K562 (cell line): ENCODE measurements around the gene HTR2C. TPM values are rescaled to one million over a fixed set of nuclear protein-coding genes. Genes with fewer than 3 reads are reported as not detected.

Experiments
- ATAC-seq: fragments of 200-7000 bp; cut with Tn5 transposase; 3 replicates; pipeline ENCODE4 v1.9.1; 2020; ENCODE audit warnings: moderate library complexity
- BruUV-seq: library from RNA; stranded (reverse); fragments of 400-500 nt; replicated peaks from 2 replicates; lab custom pipeline; 2021; lab: Mats Ljungman, UMichigan
- CTCF ChIA-PET: fragments of 300-600 bp; formaldehyde crosslinking; extraction: SDS; loops from one replicate; lab custom pipeline; 2021; ENCODE audit warnings: low intra/inter-chr PET ratio; lab: Yijun Ruan, JAX
- POLR2A ChIA-PET: fragments of 300-600, 350-650 bp; sonication (Branson Sonifier 250); formaldehyde crosslinking; extraction: SDS; loops from one replicate; lab custom pipeline; 2021; ENCODE audit warnings: antibody characterized with exemption, inconsistent platforms; lab: Yijun Ruan, JAX
- DNase-seq, 4 experiments: peaks; one replicate each; pipeline versions ENCODE4 v3.0.0 to v3.0.0-alpha.2; 2011 to 2018; ENCODE audit warnings: low spot score in 3 of 4, mixed read lengths in 3 of 4; ENCODE audit errors: extremely low read depth in 1 of 4
- FAIRE-seq: peaks from 2 replicates; lab custom pipeline; 2011; peaks lifted over from hg19 to GRCh38; lab: Jason Lieb, UNC
- H2AFZ ChIP-seq: 2 replicates; pipeline ENCODE4 v1.6.0; 2011; ENCODE audit warnings: low read depth, low read length, control low read depth, inconsistent platforms
- H3K27ac ChIP-seq: fragments of 200-600 bp; 3 replicates; pipeline ENCODE4 v1.8.0; 2011; ENCODE audit warnings: low read depth, mild to moderate bottlenecking, control low read depth, inconsistent platforms, low read length, moderate library complexity, mixed read lengths; ENCODE audit errors: extremely low read depth
- H3K27me3 ChIP-seq, 2 experiments: fragments of 300-600 bp in 1 of 2; 2 replicates in 1 of 2; 3 replicates in 1 of 2; pipeline versions ENCODE4 v1.6.0 to v1.8.0; 2011; ENCODE audit warnings: inconsistent platforms in 2 of 2, low read length in 2 of 2, mild to moderate bottlenecking in 1 of 2, mixed read lengths in 1 of 2, moderate library complexity in 1 of 2; ENCODE audit not compliant: control insufficient read depth in 2 of 2, insufficient read depth in 2 of 2
- H3K36me3 ChIP-seq: fragments of 300-600 bp; 3 replicates; pipeline ENCODE4 v1.8.0; 2011; ENCODE audit warnings: mild to moderate bottlenecking, low read length, inconsistent platforms; ENCODE audit not compliant: control insufficient read depth, insufficient read depth
- H3K4me1 ChIP-seq, 2 experiments: fragments of 200-600 bp in 1 of 2; replicated peaks in 1 of 2; 2 replicates in 1 of 2; 3 replicates in 1 of 2; pipeline versions ENCODE4 v1.5.1 to v1.8.0; 2011; ENCODE audit warnings: inconsistent platforms in 2 of 2, low read length in 2 of 2, mild to moderate bottlenecking in 1 of 2, mixed read lengths in 1 of 2, moderate library complexity in 1 of 2; ENCODE audit not compliant: control insufficient read depth in 2 of 2, insufficient read depth in 2 of 2
- H3K4me2 ChIP-seq: 2 replicates; pipeline ENCODE4 v1.6.1; 2011; ENCODE audit warnings: low read length, control low read depth, inconsistent platforms, mixed read lengths; ENCODE audit not compliant: insufficient read depth
- H3K4me3 ChIP-seq: fragments of 200-600 bp; sonication (generic), shearing (Covaris generic); 2 replicates; pipeline ENCODE4 v1.5.1; 2016; ENCODE audit warnings: control low read depth, inconsistent platforms
- H3K79me2 ChIP-seq: fragments of 200-600 bp; 3 replicates; pipeline ENCODE4 v1.8.0; 2011; ENCODE audit warnings: low read length, inconsistent platforms; ENCODE audit not compliant: control insufficient read depth, insufficient read depth
- H3K9ac ChIP-seq, 2 experiments: 2 replicates each; pipeline versions ENCODE4 v1.6.0 to v1.6.1; 2011; ENCODE audit warnings: low read depth in 2 of 2, low read length in 2 of 2, control low read depth in 1 of 2, inconsistent platforms in 1 of 2, mild to moderate bottlenecking in 1 of 2, mixed read lengths in 1 of 2; ENCODE audit not compliant: insufficient read depth in 1 of 2
- H3K9me1 ChIP-seq: one replicate; pipeline ENCODE4 v1.6.0; 2011; ENCODE audit warnings: inconsistent platforms, mild to moderate bottlenecking, low read length, moderate library complexity; ENCODE audit not compliant: control insufficient read depth, insufficient read depth
- H3K9me3 ChIP-seq: replicated peaks from 2 replicates; pipeline ENCODE4 v1.5.1; 2011; ENCODE audit warnings: low read depth, low read length, inconsistent platforms; ENCODE audit not compliant: control insufficient read depth, insufficient read depth
- H4K20me1 ChIP-seq: replicated peaks from 2 replicates; pipeline ENCODE4 v1.6.1; 2011; ENCODE audit warnings: low read length, inconsistent platforms, mixed read lengths; ENCODE audit not compliant: control insufficient read depth, insufficient read depth
- CEBPG ChIP-seq, 3 experiments: fragments of 200-800 bp in 1 of 3; sonication (Bioruptor generic) in 1 of 3; sonication (generic) in 1 of 3; formaldehyde crosslinking in 1 of 3; IDR thresholded peaks in 2 of 3; conservative IDR thresholded peaks in 1 of 3; 2 replicates each; pipeline versions ENCODE4 v1.6.1 to v1.8.0; 2016 to 2022; ENCODE audit warnings: missing compliant biosample characterization in 2 of 3, missing genetic modification characterization in 2 of 3, mild to moderate bottlenecking in 1 of 3, missing genetic modification reagents in 1 of 3
- CHCHD3 ChIP-seq: fragments of 250-450 bp; sonication (Bioruptor Pico); IDR thresholded peaks from 2 replicates; pipeline ENCODE4 v2.1.2; 2022; ENCODE audit warnings: mild to moderate bottlenecking
- CREB1 ChIP-seq, 2 experiments: sonication (generic) in 1 of 2; formaldehyde crosslinking in 1 of 2; IDR thresholded peaks; 2 replicates each; pipeline versions ENCODE4 v1.6.1 to v1.8.0; 2012 to 2022; ENCODE audit warnings: inconsistent platforms in 1 of 2, mild to moderate bottlenecking in 1 of 2, missing genetic modification reagents in 1 of 2, moderate library complexity in 1 of 2
- CREM ChIP-seq: IDR thresholded peaks from 2 replicates; pipeline ENCODE4 v1.6.1; 2014; ENCODE audit warnings: antibody characterized with exemption, low read depth
- E2F4 ChIP-seq: sonication (generic); formaldehyde crosslinking; IDR thresholded peaks from 2 replicates; pipeline ENCODE4 v1.8.0; 2022; ENCODE audit warnings: mild to moderate bottlenecking, low read depth, missing genetic modification reagents
- HLTF ChIP-seq: fragments of 450-650 bp; IDR thresholded peaks from 2 replicates; pipeline ENCODE4 v1.6.1; 2016
- POLR2B ChIP-seq: fragments of 450-650 bp; IDR thresholded peaks from 2 replicates; pipeline ENCODE4 v1.6.1; 2018; ENCODE audit warnings: low read depth; ENCODE audit not compliant: partially characterized antibody
- PYGO2 ChIP-seq: fragments of 450-650 bp; IDR thresholded peaks from 2 replicates; pipeline ENCODE4 v1.6.1; 2016; ENCODE audit warnings: mild to moderate bottlenecking, missing genetic modification characterization, moderate library complexity, missing compliant biosample characterization
- SMAD1 ChIP-seq: fragments of 150-350 bp; IDR thresholded peaks from 2 replicates; pipeline ENCODE4 v1.6.1; 2014; ENCODE audit warnings: low read length, low read depth; ENCODE audit not compliant: partially characterized antibody
- SNAPC5 ChIP-seq: fragments of 250-450 bp; sonication (Bioruptor Pico); IDR thresholded peaks from 2 replicates; pipeline ENCODE4 v1.8.0; 2021; ENCODE audit warnings: moderate library complexity, mild to moderate bottlenecking, inconsistent platforms
- ZBTB1 ChIP-seq: sonication (generic); formaldehyde crosslinking; IDR thresholded peaks from 2 replicates; pipeline ENCODE4 v1.8.1; 2023; ENCODE audit warnings: missing genetic modification reagents, low read depth, mild to moderate bottlenecking, borderline replicate concordance
- ZBTB26 ChIP-seq: fragments of 450-650 bp; formaldehyde crosslinking; IDR thresholded peaks from 2 replicates; pipeline ENCODE4 v1.4.0; 2022; ENCODE audit warnings: missing genetic modification characterization
- ZFP91 ChIP-seq: sonication (generic); formaldehyde crosslinking; IDR thresholded peaks from 2 replicates; pipeline ENCODE4 v1.8.0; 2022; ENCODE audit warnings: mild to moderate bottlenecking, missing genetic modification reagents
- ZMIZ1 ChIP-seq, 2 experiments: fragments of 150-350 bp in 1 of 2; IDR thresholded peaks; 2 replicates each; pipeline ENCODE4 v1.6.1; 2012 to 2016; ENCODE audit warnings: low read depth in 2 of 2, low read length in 2 of 2, mild to moderate bottlenecking in 1 of 2, moderate library complexity in 1 of 2
- ZZZ3 ChIP-seq: fragments of 450-650 bp; IDR thresholded peaks from 2 replicates; pipeline ENCODE4 v1.6.1; 2016; ENCODE audit warnings: antibody characterized with exemption, mild to moderate bottlenecking, moderate library complexity
- WGBS: fragments of 100-300 bp; shearing (Covaris generic); methylation state at CpG from one replicate; pipeline ENCODE4 v1.1.6; 2016; ENCODE audit warnings: low coverage, mixed read lengths; ENCODE audit not compliant: insufficient coverage; ENCODE audit errors: missing lambda C conversion rate; 5-methylcytosine and 5-hydroxymethylcytosine counted together
- in situ Hi-C: fragments of 300-500 bp; cut with MboI; formaldehyde crosslinking; loops from 4 replicates; pipeline ENCODE4 v1.15.0; 2018; ENCODE audit warnings: inconsistent platforms, mixed read lengths
- intact Hi-C: fragments of 100-400 bp; cut with micrococcal nuclease; formaldehyde crosslinking; loops from 2 replicates; pipeline ENCODE4 v1.14.2; 2022
- polyA plus RNA-seq, 8 experiments: library from polyadenylated mRNA; depleted of rRNA in 4 of 8; stranded (reverse) in 5 of 8; unstranded in 3 of 8; fragments of >200 nt; fragmentation: Nextera tagmentation in 2 of 8; fragmentation: Illumina TruSeq in 1 of 8; extraction: Ambion mirVana in 2 of 8; extraction: Trizol in 1 of 8; gene quantifications; 2 replicates each; pipeline versions ENCODE4 v1.2.1 to v1.2.3, GENCODE V29; 2011 to 2014; ENCODE audit warnings: inconsistent platforms in 1 of 8, missing spikeins in 1 of 8
- total RNA-seq, 7 experiments: library from RNA; depleted of rRNA in 6 of 7; stranded (reverse); fragments of >200 nt in 6 of 7; fragmentation: Illumina TruSeq in 2 of 7; extraction: Trizol in 2 of 7; gene quantifications; 2 replicates each; pipeline versions ENCODE4 v1.2.1 to v1.2.3, GENCODE V29; 2011 to 2021; ENCODE audit warnings: low replicate concordance in 1 of 7

Gene HTR2C
- total and polyA plus RNA-seq, 9 of the 15 experiments (the other 6 are each of a cell fraction or from before 2014, with no cell fraction given), result 0.04 to 0.22 (median 0.10) TPM

GRCh38 chrX:114591121-114591520 is 7.2 kb downstream of the HTR2C start:
- Histone ChIP-seq H3K4me3 (no peak overlapping the region), H3K4me1 (no peaks in the 10 kb centered on the region), H2AFZ (no peak overlapping the region), H4K20me1 (no peaks in the 10 kb centered on the region), H3K4me2 (no peak overlapping the region), H3K27ac (no peak overlapping the region), H3K36me3 (no peaks in the 10 kb centered on the region), H3K9me1 (no peaks in the 10 kb centered on the region), H3K9ac (no peak overlapping the region), H3K27me3 (no peaks in the 10 kb centered on the region), H3K9me3 (no peaks in the 10 kb centered on the region), H3K79me2 (no peaks in the 10 kb centered on the region)
- DNase-seq, result no peak
- BruUV-seq, result no TSS peak
- 0% methylated on average over 1 of the region's 1 CpG for WGBS
- intact Hi-C loops, result no loop called here
- no peak for FAIRE-seq
- ATAC-seq, result no peak
- in situ Hi-C loops, result no loop called here
- ChIA-PET POLR2A (no interaction called here), CTCF (no interaction called here)
- TF ChIP-seq ZBTB26 (CRISPR knock-in tag) (no peak), HLTF (no peak), CHCHD3 (CRISPR knock-in tag) (no peak), ZBTB1 (no peak), SMAD1 (no peak), ZMIZ1 (IDR thresholded peaks at IDR 0.05; ENCODE audit: low read depth in 2 of 2, low read length in 2 of 2) (no peak), SNAPC5 (CRISPR knock-in tag) (no peak), CREM (no peak), ZFP91 (no peak), POLR2B (no peak), CEBPG (CRISPR knock-in tag; IDR thresholded peaks at IDR 0.05) (no peak), CEBPG (tag; conservative IDR thresholded peaks at IDR 0.05 in 1 of 2, IDR thresholded peaks at IDR 0.05 in 1 of 2) (no peak), CREB1 (IDR thresholded peaks at IDR 0.05) (no peak), CREB1 (CRISPR knock-in tag; IDR thresholded peaks at IDR 0.05) (no peak), ZZZ3 (no peak), E2F4 (no peak), PYGO2 (tag) (no peak)
